NCI-H2029 treated with DMSO at 0.1 percent for 48 hours (cell line): Measurements from ENCODE around the gene ADAMTS7.
"Not testable (repeated sequence)": the region's sequence is repeated elsewhere in the genome, so short reads cannot be mapped to it uniquely, and the experiment has no call there.

Source experiments
- DNase-seq: peaks from one replicate; lab custom pipeline; 2025; lab: John Stamatoyannopoulos, UW

The ADAMTS7 gene

GRCh38 chr15:78782402-78782801 is 28.9 kb downstream of the ADAMTS7 start:
- DNase-seq, result not testable (repeated sequence)

GRCh38 chr15:78781381-78781780 is 29.9 kb downstream of the ADAMTS7 start:
- not testable (repeated sequence) for DNase-seq

GRCh38 chr15:78779975-78780374 is 31.3 kb downstream of the ADAMTS7 start:
- DNase-seq, result not testable (repeated sequence)

GRCh38 chr15:78779176-78779785 is 32.0 kb downstream of the ADAMTS7 start:
- DNase-seq, result not testable (repeated sequence)

- no peak for DNase-seq
Observed at GRCh38 chr15:78778422-78778821, 32.8 kb downstream of the ADAMTS7 start.

- DNase-seq, result not testable (repeated sequence)
Observed at GRCh38 chr15:78777953-78778345, 33.3 kb downstream of the ADAMTS7 start.

GRCh38 chr15:78777290-78777952 is 33.8 kb downstream of the ADAMTS7 start:
- DNase-seq, result not testable (repeated sequence)

GRCh38 chr15:78776046-78776925 is 35.0 kb downstream of the ADAMTS7 start:
- DNase-seq, result not testable (repeated sequence)

GRCh38 chr15:78775472-78775871 is 35.8 kb downstream of the ADAMTS7 start:
- no peak for DNase-seq

- DNase-seq, result not testable (repeated sequence)
Observed at GRCh38 chr15:78774451-78774990, 36.7 kb downstream of the ADAMTS7 start.

- not testable (repeated sequence) for DNase-seq
Observed at GRCh38 chr15:78773765-78774450, 37.4 kb downstream of the ADAMTS7 start.

GRCh38 chr15:78772738-78773137 is 38.5 kb downstream of the ADAMTS7 start:
- DNase-seq, result no peak

- DNase-seq, result not testable (repeated sequence)
Observed at GRCh38 chr15:78771436-78772000, 39.7 kb downstream of the ADAMTS7 start.

- not testable (repeated sequence) for DNase-seq
Observed at GRCh38 chr15:78771020-78771419, 40.2 kb downstream of the ADAMTS7 start.

GRCh38 chr15:78769473-78770225 is 41.6 kb downstream of the ADAMTS7 start:
- DNase-seq, result not testable (repeated sequence)

- no peak for DNase-seq
Observed at GRCh38 chr15:78768531-78769408, 42.5 kb downstream of the ADAMTS7 start.

- DNase-seq, result no peak
Observed at GRCh38 chr15:78768096-78768495, 43.2 kb downstream of the ADAMTS7 start.

- DNase-seq, result no peak
Observed at GRCh38 chr15:78767331-78767951, 43.8 kb downstream of the ADAMTS7 start.

- not testable (repeated sequence) for DNase-seq
Observed at GRCh38 chr15:78766641-78767071, 44.6 kb downstream of the ADAMTS7 start.
